NB4 (cell line): ENCODE data around the gene SLC6A18.
"Not testable (repeated sequence)": the region's sequence is repeated elsewhere in the genome, so short reads cannot be mapped to it uniquely, and the experiment has no call there.

ENCODE experiments used
- DNase-seq: peaks from one replicate; pipeline ENCODE4 v3.0.0; 2010; ENCODE audit warnings: low read depth
- H3K4me3 ChIP-seq: one replicate; pipeline ENCODE4 v1.5.1; 2011; ENCODE audit warnings: mild to moderate bottlenecking, low read depth, low read length, moderate library complexity
- CTCF ChIP-seq: IDR thresholded peaks from one replicate; pipeline ENCODE4 v1.5.1; 2012; ENCODE audit warnings: low read depth, low read length
- MYC ChIP-seq: IDR thresholded peaks from 2 replicates; pipeline ENCODE4 v1.6.1; 2011; ENCODE audit warnings: low read depth, low read length
- POLR2A ChIP-seq: IDR thresholded peaks from 2 replicates; pipeline ENCODE4 v1.6.1; 2011; ENCODE audit warnings: mild to moderate bottlenecking; ENCODE audit not compliant: insufficient read length; ENCODE audit errors: extremely low read depth
- TF ChIP-seq, protein P1 (sequence below): IDR thresholded peaks from 2 replicates; pipeline ENCODE4 v1.6.1; 2011; ENCODE audit warnings: low read depth, low read length

The SLC6A18 gene

GRCh38 chr5:1288439-1289335 lies 63.5 kb downstream of the SLC6A18 start:
- no peak for TF ChIP-seq CTCF
- TF ChIP-seq POLR2A, result no peak
- TF ChIP-seq MYC, result no peak
- TF ChIP-seq, protein P1, sequence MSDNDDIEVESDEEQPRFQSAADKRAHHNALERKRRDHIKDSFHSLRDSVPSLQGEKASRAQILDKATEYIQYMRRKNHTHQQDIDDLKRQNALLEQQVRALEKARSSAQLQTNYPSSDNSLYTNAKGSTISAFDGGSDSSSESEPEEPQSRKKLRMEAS, result no peak
- DNase-seq, result no peak
- H3K4me3 ChIP-seq, result no peak overlapping the region

DNA sequence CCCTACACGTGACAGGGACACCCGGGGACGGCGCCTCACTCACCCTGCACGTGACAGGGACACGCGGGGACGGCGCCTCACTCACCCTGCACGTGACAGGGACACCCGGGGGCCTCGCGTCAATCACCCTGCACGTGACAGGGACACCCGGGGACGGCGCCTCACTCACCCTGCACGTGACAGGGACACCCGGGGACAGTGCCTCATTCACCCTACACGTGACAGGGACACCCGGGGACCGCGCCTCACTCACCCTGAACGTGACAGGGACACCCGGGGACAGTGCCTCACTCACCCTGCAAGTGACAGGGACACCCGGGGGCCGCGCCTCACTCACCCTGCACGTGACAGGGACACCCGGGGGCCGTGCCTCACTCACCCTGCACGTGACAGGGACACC lies 64.4 kb downstream of the SLC6A18 start:
- not testable (repeated sequence) for H3K4me3 ChIP-seq

GRCh38 chr5:1290956-1291355 lies 65.8 kb downstream of the SLC6A18 start:
- not testable (repeated sequence) for H3K4me3 ChIP-seq, DNase-seq

More for the DNA sequence above, 64.4 kb downstream of the SLC6A18 start:
- DNase-seq, result not testable (repeated sequence)

- TF ChIP-seq POLR2A (no peak), CTCF (no peak), MYC (no peak)
- TF ChIP-seq, protein P1, result no peak
- H3K4me3 ChIP-seq, result no peak overlapping the region
- no peak for DNase-seq
Observed at GRCh38 chr5:1291611-1292080, 66.5 kb downstream of the SLC6A18 start.

DNA sequence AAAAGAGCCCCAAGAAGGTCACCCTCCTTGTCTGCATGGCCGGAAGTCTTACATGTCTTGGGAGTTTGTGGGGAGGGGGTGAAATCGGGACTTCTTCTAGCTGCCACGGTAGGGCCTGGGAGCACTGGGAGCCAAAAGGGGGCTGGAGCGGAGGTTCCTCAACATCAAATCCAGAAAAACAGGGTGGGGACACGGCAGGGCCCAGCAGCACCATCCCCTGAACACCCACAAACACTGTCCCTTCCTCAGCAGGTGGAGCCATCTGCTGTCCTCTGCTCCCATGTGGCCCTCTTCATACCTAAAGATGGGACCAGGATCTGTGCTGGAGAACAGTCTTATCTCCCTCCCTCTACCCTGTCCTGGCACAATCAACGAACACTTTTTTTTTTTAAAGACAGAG lies 67.0 kb downstream of the SLC6A18 start:
- DNase-seq, result no peak
- TF ChIP-seq POLR2A, result no peak
- no peak for TF ChIP-seq CTCF
- TF ChIP-seq, protein P1, result no peak
- TF ChIP-seq MYC, result peak; percentile 23; the same call in 1 of the 2 replicates
- H3K4me3 ChIP-seq, result no peak overlapping the region

DNA sequence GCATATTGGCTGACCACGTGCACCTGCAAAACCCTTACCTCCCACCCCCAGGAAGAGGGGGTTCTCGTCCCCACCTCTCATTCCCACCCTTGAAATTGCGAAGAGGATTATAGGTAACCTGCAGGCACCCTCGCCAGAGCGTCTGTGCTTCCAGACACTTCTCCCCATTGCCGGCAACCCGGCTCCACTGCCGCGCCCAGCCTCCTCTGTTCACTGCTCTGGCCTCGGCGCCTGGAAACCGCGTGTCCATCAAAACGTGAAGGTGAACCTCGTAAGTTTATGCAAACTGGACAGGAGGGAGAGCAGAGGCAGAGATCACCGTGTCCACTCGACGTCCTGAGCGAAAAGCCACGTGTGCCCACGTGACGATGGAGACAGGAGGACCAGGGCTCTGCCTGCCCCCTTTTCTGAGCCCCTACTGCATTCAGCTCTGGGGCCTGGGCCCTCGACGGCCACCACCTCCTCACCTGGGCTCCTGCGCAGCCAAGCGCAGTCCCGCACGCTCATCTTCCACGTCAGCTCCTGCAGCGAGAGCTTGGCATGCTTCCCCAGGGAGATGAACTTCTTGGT lies 67.8 kb downstream of the SLC6A18 start:
- TF ChIP-seq, protein P1, result no peak
- no peak for TF ChIP-seq POLR2A
- TF ChIP-seq CTCF, result no peak
- TF ChIP-seq MYC, result no peak
- no peak overlapping the region for H3K4me3 ChIP-seq
- no peak for DNase-seq
